GM19025 (cell line): ENCODE results near the gene VASN.

Experiments used
- ATAC-seq: cut with Tn5 transposase; IDR thresholded peaks from one replicate; pipeline ENCODE4 v1.9.1; 2021; ENCODE audit warnings: mild to moderate bottlenecking, low read depth, moderate library complexity; ENCODE audit not compliant: unreplicated experiment

Gene VASN

GRCh38 chr16:4369007-4369733 lies 2.5 kb upstream of the VASN start:
- no peak for ATAC-seq

- no peak for ATAC-seq
Observed at GRCh38 chr16:4370151-4370550, 1.5 kb upstream of the VASN start.

DNA sequence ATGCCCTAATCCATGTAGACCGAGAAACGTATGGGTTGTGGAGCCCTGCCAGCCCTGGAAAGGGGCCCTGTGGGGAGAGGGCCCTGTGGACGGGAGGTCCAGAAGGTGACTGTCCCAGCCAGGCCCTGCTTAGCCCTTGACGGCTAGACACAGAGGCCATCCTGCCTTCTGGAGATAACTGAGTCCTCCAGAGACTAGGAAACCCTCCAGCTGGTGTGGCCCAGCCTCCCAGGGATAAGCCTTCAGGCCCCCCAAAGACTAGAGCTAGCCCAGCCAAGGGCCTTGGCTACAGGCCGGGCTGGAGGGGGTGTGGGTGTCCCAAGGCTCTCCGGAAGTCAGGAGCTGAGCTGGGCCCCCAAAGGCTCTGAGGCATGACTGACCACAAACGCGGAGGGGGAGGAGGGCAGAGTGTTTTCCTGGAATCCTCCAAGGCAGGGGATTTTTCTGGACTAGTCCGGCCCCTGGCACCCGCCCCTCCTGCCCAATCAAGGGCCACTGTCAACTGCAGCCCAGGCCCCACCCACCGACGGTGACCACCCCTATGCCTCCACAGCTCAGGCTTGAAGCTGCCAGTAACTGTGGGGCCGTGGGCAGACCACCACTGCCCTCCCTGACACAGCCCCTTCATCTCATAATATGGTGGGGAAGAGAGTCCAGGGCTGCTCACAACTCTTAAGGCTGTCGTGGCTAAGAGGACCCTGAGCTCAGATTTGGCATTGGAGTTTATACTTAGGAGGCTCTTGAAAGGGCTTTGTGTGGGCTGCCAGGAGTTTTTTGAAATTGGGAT lies 885 bp upstream of the VASN start:
- no peak for ATAC-seq

GRCh38 chr16:4372001-4372577 lies 441 bp downstream of the VASN start:
- ATAC-seq = peak; percentile 28

DNA sequence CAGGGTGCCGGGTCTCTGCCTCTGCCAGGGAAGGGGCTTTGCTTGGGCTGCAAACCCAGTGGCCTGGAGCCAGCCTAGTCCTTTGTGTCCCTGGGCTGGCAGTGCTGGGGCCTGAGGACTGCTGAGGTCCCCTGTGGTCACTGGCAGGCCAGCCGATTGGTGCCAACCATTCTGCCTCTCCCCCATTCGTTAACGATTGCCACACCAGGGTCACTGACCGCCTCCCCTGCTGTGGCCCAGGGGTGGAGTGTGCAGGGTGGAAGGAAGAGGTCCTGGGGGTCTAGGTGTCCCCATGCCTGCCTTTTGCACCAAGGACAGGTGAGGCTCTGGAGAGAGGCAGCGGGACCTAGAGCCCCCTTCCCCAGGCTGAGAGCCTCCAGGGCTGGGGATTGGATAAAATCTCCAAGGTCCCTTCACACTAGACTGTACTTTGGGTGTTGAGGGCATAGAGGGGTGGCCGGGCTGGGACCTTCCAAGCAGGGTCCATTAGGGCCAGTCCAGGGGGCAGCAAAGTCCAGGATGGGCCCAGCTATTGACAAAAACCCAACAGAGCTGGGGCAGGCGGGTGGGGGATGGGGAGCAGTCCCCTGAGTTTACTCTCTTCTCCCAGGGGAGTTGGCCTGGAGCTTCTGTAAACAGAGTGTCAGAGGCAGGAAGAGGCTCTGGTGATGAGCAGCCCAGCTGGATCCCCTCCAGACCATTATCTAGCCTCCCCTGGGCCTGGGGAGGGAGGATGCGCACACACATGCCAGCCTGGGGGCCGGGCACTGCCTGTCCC lies 1.1 kb downstream of the VASN start:
- ATAC-seq = no peak

DNA sequence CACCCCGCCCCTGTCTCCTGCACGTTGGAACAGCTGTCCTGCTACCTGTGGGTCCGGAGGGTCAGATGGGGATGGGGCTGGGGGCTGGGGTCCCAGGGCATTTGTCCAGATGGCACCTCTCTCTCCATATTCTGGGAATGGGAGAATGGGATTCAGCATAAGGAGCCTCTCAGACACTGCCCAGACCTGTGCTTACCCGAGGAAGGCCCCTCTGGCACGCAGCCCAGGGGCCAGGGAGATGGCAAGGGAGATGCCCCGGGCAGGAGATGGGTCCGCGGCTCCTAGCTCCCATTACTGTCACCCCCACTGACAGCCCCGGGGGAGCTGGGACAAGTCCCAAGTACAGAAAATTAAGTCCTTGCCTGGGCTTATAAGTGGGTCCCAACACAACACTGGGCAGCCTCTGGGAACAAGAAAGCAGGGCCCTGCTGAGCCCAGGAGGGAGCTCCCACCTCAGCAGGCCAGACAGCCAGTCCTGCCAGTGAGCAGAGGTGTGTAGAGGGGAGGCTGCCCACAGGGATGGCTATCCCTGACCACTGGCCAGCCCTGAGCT lies 1.8 kb downstream of the VASN start:
- ATAC-seq = no peak

DNA sequence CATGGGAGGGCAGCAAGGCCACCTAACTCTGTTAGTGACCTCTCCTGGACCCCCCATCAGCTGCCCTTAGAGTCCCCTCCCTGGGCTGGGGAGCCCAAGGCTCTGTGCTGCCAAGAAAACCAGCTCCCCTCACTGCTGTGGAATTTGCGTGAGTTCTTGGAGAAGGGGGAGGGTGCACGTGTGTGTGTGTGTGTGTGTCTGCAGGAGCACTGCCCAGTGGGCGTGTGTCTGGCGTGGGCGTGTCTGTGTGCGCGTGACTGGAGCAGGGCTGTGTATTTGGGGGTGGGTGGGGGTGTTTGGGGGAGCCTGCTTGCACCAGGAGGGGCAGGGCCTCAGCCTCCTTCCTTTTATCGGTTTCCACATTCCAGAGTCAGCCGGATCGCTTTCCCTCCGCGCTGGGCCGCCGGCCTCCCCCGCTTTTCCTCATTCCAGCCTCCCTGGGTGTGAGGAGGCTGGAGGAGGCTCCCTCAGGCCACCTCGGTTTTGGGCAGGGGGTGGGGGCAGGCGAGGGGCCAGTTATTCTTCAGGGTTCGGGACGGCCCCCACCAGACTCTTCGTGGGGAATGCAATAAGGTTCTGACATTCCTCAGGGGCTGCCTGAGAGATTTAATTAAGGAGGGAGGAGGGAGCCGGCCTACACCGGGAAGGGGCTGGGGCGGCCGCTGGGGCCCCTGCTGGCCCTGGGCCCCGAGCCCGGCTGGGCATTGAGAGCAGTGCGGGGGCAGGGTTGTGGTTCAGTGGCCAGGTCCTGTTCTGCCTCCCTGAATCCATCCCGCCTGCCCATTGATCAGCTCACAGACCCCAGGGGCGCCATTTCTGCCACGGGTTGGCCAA lies 2.5 kb downstream of the VASN start:
- no peak for ATAC-seq

DNA sequence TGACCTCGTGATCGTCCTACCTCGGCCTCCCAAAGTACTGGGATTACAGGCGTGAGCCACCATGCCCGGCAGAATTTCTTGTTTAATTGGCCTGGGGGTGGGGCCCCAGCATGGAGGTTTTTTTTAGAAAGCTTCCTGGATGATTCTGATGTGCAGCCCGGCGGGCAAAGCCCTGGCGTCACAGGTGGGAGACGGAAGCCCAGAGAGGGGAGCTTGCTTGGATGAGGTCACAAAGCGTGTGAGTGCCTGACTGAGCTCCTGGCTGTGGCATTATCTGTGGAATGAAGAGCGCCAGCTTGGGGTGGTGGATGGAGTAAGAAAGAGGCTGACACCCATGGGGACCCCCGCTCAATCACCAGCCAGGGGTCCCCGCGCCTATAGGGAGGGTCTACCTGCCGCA lies 4.1 kb downstream of the VASN start:
- no peak for ATAC-seq

DNA sequence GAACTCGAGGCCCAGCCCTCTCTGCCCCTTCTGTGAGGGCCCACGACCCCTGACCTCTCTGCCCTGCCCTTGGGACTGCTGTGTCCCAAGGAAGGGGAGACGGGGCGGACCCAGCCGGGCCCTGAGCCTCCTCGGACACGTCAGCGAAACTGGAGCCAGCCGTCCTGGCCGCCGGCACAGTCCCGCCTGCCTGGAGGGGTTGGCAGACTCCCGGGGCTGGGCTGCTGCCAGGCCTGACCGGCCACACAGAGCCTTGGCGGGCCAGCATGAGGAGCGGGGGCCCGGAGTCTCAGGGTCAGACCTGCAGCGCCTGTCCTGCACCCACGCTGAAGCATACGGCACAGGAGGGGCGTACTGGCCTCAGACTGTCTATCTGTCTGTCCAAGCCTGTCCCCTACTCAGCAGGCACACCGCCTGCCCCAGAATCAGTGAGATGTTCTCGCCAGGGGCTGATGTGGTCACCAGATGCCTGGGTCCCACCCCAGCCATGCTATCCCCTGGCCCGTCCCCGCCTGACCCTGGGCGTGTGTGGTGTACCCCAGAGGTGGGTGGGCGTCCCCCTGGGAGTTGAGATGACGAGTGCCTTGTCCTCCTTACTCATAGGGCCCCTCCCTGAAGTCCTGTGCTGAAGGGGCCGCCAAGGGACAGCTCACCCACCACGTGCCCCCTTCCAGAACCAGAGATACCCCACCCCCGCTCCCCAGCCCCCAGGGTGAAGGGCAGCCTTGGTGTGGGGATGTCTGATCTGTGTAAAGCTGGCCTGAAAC lies 4.7 kb downstream of the VASN start:
- no peak for ATAC-seq

DNA sequence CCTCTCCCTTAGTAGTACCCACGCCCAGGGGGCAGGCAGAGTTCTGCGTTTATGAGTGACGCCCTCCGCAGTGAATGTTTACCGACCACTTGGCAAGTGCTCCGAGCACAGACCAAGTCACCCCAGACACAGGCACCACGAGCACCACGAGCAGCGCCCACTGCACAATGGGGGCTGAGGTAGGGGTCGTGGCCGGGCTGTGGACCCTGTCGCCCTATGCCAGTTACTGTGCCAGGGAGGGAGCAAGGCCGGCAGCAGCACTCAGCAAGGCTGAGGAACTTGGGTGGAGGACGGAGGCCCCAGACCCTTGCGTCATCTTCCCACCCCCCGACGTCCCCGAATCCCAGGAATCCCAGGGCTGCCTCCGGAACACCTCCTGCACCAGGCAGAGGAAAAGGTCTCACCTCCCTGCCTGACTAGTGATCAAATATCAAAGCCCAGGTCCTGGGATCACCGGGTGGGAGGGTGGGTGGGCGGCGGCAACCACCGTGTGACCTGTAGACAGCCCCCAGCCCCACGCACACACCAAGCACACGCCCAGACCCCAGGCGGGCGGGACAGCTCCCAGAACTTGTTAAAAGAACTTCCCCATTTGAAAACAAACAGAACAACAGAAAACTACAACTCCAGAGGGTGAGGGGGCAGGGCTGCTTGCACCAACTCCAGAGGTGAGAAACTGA lies 5.4 kb downstream of the VASN start:
- no peak for ATAC-seq

GRCh38 chr16:4377573-4378154 lies 6.0 kb downstream of the VASN start:
- ATAC-seq = no peak

DNA sequence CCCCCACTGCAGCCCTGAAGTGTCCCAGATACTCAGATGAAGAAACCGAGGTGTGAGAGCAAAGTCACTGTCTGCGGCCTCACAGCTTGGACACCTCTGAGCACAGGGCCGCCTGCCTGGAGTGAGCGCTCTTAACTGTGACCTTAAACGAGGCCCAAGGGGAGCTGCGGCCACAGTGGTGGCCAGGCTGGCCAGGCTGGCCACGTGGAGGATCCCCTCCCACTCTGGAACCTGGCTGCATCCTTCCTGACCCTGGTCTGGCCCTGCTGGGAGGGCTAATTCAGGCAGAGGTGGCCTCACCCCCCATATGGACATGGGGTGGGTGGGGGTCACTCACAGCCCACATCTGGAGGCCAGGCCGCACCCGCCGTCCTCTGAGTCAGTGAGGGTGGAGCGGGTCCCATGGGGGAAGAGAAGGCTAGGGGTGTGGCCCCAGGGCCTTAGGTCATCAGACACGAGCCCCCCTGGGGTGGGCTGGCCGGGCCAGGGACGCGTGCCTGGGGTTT lies 6.6 kb downstream of the VASN start:
- ATAC-seq = no peak

- no peak for ATAC-seq
Observed at GRCh38 chr16:4378999-4379690, 7.5 kb downstream of the VASN start.

- no peak for ATAC-seq
Observed at GRCh38 chr16:4380119-4381063, 8.7 kb downstream of the VASN start.

GRCh38 chr16:4381072-4381934 lies 9.7 kb downstream of the VASN start:
- no peak for ATAC-seq
